ENCODE results near the gene ATG10.

GRCh38 chr5:81925981-81926380, 45.8 kb upstream of the ATG10 start:
- TF ChIP-seq CTCF (IDR thresholded peaks at IDR 0.05; ENCODE audit: low read length) (no peak), EZH2 (IDR thresholded peaks at IDR 0.05; ENCODE audit: borderline replicate concordance, low read length) (no peak)

Data from OCI-LY1 (cell line).